HepG2 (cell line): ENCODE data around the gene FBXO4. TPM values are rescaled to one million over a fixed set of nuclear protein-coding genes. Genes with fewer than 3 reads are reported as not detected.

Experiments used
- AHR ChIP-seq: IDR thresholded peaks from 2 replicates; pipeline ENCODE4 v1.6.1; 2018; ENCODE audit warnings: missing genetic modification reagents, missing compliant biosample characterization
- ATF1 ChIP-seq: IDR thresholded peaks from 2 replicates; pipeline ENCODE4 v1.6.1; 2016; ENCODE audit warnings: mild to moderate bottlenecking, control low read depth
- BRCA1 ChIP-seq: sonication (generic); formaldehyde crosslinking; IDR thresholded peaks from 2 replicates; pipeline ENCODE4 v1.4.0; 2020; ENCODE audit warnings: missing genetic modification reagents
- CCDC6 ChIP-seq: sonication (generic); formaldehyde crosslinking; IDR thresholded peaks from 2 replicates; pipeline ENCODE4 v1.8.1; 2022; ENCODE audit warnings: mild to moderate bottlenecking, missing genetic modification reagents, moderate library complexity
- CENPX ChIP-seq: sonication (generic); formaldehyde crosslinking; IDR thresholded peaks from 2 replicates; pipeline ENCODE4 v1.9.0; 2021; ENCODE audit warnings: mild to moderate bottlenecking, missing genetic modification reagents, moderate library complexity
- HOXA3 ChIP-seq: sonication (generic); formaldehyde crosslinking; IDR thresholded peaks from 2 replicates; pipeline ENCODE4 v1.5.0; 2020; ENCODE audit warnings: missing genetic modification reagents
- MAFK ChIP-seq, 2 experiments: IDR thresholded peaks in 1 of 2; conservative IDR thresholded peaks in 1 of 2; 2 replicates each; pipeline ENCODE4 v1.6.1; 2011; ENCODE audit warnings: improper control_type of control experiment in 2 of 2, low read length in 2 of 2
- MATR3 ChIP-seq: sonication (generic); formaldehyde crosslinking; IDR thresholded peaks from 2 replicates; pipeline ENCODE4 v1.4.0; 2020; ENCODE audit warnings: missing genetic modification reagents
- TBX2 ChIP-seq: sonication (generic); formaldehyde crosslinking; IDR thresholded peaks from 2 replicates; pipeline ENCODE4 v1.5.0; 2020; ENCODE audit warnings: missing genetic modification reagents, mild to moderate bottlenecking, borderline replicate concordance
- TP53 ChIP-seq: sonication (generic); formaldehyde crosslinking; conservative IDR thresholded peaks from 2 replicates; pipeline ENCODE4 v1.4.0; 2020; ENCODE audit warnings: missing genetic modification reagents
- ZNF20 ChIP-seq: sonication (generic); formaldehyde crosslinking; IDR thresholded peaks from 2 replicates; pipeline ENCODE4 v1.4.0; 2020; ENCODE audit warnings: mild to moderate bottlenecking, moderate library complexity, missing genetic modification reagents
- ZNF615 ChIP-seq: sonication (generic); formaldehyde crosslinking; IDR thresholded peaks from 2 replicates; pipeline ENCODE4 v1.5.0; 2020; ENCODE audit warnings: mild to moderate bottlenecking, missing genetic modification reagents, borderline replicate concordance
- ZNF703 ChIP-seq: sonication (generic); formaldehyde crosslinking; IDR thresholded peaks from 2 replicates; pipeline ENCODE4 v1.5.1; 2020; ENCODE audit warnings: missing genetic modification reagents, mild to moderate bottlenecking, moderate library complexity, borderline replicate concordance
- ZNF704 ChIP-seq: sonication (generic); formaldehyde crosslinking; IDR thresholded peaks from 2 replicates; pipeline ENCODE4 v1.8.1; 2023; ENCODE audit warnings: mild to moderate bottlenecking, inconsistent platforms, moderate library complexity, missing genetic modification reagents, borderline replicate concordance
- ZNF747 ChIP-seq: sonication (generic); formaldehyde crosslinking; IDR thresholded peaks from 2 replicates; pipeline ENCODE4 v1.8.1; 2023; ENCODE audit warnings: missing genetic modification reagents, mild to moderate bottlenecking, borderline replicate concordance
- ZNF816 ChIP-seq: sonication (generic); formaldehyde crosslinking; IDR thresholded peaks from 2 replicates; pipeline ENCODE4 v1.8.0; 2022; ENCODE audit warnings: missing genetic modification reagents, mild to moderate bottlenecking, borderline replicate concordance
- ZSCAN20 ChIP-seq: sonication (generic); formaldehyde crosslinking; IDR thresholded peaks from 2 replicates; pipeline ENCODE4 v1.4.0; 2020; ENCODE audit warnings: missing genetic modification reagents, mild to moderate bottlenecking, borderline replicate concordance
- ZSCAN25 ChIP-seq: sonication (generic); formaldehyde crosslinking; IDR thresholded peaks from 2 replicates; pipeline ENCODE4 v1.8.0; 2022; ENCODE audit warnings: mild to moderate bottlenecking, missing genetic modification reagents
- polyA plus RNA-seq, 8 experiments: library from polyadenylated mRNA; depleted of rRNA in 3 of 8; stranded (reverse) in 7 of 8; unstranded in 1 of 8; fragments of >200 nt; fragmentation: Illumina TruSeq in 4 of 8; extraction: Trizol in 4 of 8; gene quantifications; 2 replicates each; pipeline versions ENCODE4 v1.2.1 to v1.2.3, GENCODE V29; 2011 to 2016; ENCODE audit warnings: low read depth in 4 of 8, missing spikeins in 1 of 8, mixed read lengths in 1 of 8; ENCODE audit not compliant: insufficient read depth in 1 of 8
- total RNA-seq, 5 experiments: library from RNA; depleted of rRNA; stranded (reverse); fragments of >200 nt; fragmentation: Illumina TruSeq; extraction: Trizol; gene quantifications; 2 replicates each; pipeline ENCODE4 v1.2.3, GENCODE V29; 2016; ENCODE audit warnings: low read depth in 1 of 5
- TF ChIP-seq, protein P1 (sequence below): IDR thresholded peaks from 2 replicates; pipeline ENCODE4 v1.6.1; 2012; ENCODE audit warnings: inconsistent platforms
- TF ChIP-seq, protein P2 (sequence below): sonication (generic); formaldehyde crosslinking; IDR thresholded peaks from 2 replicates; pipeline ENCODE4 v1.4.0; 2020; ENCODE audit warnings: missing genetic modification reagents, borderline replicate concordance
- TF ChIP-seq, protein P3 (sequence below): IDR thresholded peaks from 2 replicates; pipeline ENCODE4 v1.6.1; 2016

The FBXO4 gene
- total and polyA plus RNA-seq, 2 of the 13 experiments (the other 11 are each of a cell fraction or from before 2014, with no cell fraction given): 5.2 to 16.4 TPM

- TF ChIP-seq ATF1 (no peak; the same call in 1 of the 2 replicates), ZNF816 (CRISPR knock-in tag) (peak; percentile 64; the same call in 1 of the 2 replicates), ZNF615 (no peak), ZNF747 (peak; percentile 25; the same call in 1 of the 2 replicates), ZNF704 (peak; percentile 61; the same call in 1 of the 2 replicates), MATR3 (CRISPR knock-in tag) (no peak), TBX2 (CRISPR knock-in tag) (peak; percentile 67), ZSCAN20 (CRISPR knock-in tag) (no peak; the same call in 1 of the 2 replicates), TP53 (CRISPR knock-in tag) (no peak), MAFK (conservative IDR thresholded peaks at IDR 0.05 in 1 of 2, IDR thresholded peaks at IDR 0.05 in 1 of 2; ENCODE audit: low read length in 2 of 2) (no peak), ZSCAN25 (CRISPR knock-in tag) (no peak), AHR (CRISPR knock-in tag) (peak; percentile 64; the same call in 1 of the 2 replicates), ZNF20 (CRISPR knock-in tag) (no peak), CCDC6 (CRISPR knock-in tag) (peak; percentile 40; the same call in 1 of the 2 replicates), CENPX (CRISPR knock-in tag) (no peak), BRCA1 (CRISPR knock-in tag) (peak; percentile 68; the same call in 1 of the 2 replicates), HOXA3 (CRISPR knock-in tag) (peak; percentile 92), ZNF703 (no peak)
- TF ChIP-seq, protein P1, sequence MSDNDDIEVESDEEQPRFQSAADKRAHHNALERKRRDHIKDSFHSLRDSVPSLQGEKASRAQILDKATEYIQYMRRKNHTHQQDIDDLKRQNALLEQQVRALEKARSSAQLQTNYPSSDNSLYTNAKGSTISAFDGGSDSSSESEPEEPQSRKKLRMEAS: peak; percentile 93
- TF ChIP-seq, protein P2, sequence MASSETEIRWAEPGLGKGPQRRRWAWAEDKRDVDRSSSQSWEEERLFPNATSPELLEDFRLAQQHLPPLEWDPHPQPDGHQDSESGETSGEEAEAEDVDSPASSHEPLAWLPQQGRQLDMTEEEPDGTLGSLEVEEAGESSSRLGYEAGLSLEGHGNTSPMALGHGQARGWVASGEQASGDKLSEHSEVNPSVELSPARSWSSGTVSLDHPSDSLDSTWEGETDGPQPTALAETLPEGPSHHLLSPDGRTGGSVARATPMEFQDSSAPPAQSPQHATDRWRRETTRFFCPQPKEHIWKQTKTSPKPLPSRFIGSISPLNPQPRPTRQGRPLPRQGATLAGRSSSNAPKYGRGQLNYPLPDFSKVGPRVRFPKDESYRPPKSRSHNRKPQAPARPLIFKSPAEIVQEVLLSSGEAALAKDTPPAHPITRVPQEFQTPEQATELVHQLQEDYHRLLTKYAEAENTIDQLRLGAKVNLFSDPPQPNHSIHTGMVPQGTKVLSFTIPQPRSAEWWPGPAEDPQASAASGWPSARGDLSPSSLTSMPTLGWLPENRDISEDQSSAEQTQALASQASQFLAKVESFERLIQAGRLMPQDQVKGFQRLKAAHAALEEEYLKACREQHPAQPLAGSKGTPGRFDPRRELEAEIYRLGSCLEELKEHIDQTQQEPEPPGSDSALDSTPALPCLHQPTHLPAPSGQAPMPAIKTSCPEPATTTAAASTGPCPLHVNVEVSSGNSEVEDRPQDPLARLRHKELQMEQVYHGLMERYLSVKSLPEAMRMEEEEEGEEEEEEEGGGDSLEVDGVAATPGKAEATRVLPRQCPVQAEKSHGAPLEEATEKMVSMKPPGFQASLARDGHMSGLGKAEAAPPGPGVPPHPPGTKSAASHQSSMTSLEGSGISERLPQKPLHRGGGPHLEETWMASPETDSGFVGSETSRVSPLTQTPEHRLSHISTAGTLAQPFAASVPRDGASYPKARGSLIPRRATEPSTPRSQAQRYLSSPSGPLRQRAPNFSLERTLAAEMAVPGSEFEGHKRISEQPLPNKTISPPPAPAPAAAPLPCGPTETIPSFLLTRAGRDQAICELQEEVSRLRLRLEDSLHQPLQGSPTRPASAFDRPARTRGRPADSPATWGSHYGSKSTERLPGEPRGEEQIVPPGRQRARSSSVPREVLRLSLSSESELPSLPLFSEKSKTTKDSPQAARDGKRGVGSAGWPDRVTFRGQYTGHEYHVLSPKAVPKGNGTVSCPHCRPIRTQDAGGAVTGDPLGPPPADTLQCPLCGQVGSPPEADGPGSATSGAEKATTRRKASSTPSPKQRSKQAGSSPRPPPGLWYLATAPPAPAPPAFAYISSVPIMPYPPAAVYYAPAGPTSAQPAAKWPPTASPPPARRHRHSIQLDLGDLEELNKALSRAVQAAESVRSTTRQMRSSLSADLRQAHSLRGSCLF (CRISPR knock-in tag): no peak
- TF ChIP-seq, protein P3, sequence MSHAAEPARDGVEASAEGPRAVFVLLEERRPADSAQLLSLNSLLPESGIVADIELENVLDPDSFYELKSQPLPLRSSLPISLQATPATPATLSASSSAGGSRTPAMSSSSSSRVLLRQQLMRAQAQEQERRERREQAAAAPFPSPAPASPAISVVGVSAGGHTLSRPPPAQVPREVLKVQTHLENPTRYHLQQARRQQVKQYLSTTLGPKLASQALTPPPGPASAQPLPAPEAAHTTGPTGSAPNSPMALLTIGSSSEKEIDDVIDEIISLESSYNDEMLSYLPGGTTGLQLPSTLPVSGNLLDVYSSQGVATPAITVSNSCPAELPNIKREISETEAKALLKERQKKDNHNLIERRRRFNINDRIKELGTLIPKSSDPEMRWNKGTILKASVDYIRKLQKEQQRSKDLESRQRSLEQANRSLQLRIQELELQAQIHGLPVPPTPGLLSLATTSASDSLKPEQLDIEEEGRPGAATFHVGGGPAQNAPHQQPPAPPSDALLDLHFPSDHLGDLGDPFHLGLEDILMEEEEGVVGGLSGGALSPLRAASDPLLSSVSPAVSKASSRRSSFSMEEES: no peak; the same call in 1 of the 2 replicates
Measured at GRCh38 chr5:41924872-41925554, at the start of gene FBXO4 (continued).
